ENCODE results near the gene RILPL1.
"Not testable (repeated sequence)": the region's sequence is repeated elsewhere in the genome, so short reads cannot be mapped to it uniquely, and the experiment has no call there.

RILPL1 gene, protein sequence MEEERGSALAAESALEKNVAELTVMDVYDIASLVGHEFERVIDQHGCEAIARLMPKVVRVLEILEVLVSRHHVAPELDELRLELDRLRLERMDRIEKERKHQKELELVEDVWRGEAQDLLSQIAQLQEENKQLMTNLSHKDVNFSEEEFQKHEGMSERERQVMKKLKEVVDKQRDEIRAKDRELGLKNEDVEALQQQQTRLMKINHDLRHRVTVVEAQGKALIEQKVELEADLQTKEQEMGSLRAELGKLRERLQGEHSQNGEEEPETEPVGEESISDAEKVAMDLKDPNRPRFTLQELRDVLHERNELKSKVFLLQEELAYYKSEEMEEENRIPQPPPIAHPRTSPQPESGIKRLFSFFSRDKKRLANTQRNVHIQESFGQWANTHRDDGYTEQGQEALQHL

DNA sequence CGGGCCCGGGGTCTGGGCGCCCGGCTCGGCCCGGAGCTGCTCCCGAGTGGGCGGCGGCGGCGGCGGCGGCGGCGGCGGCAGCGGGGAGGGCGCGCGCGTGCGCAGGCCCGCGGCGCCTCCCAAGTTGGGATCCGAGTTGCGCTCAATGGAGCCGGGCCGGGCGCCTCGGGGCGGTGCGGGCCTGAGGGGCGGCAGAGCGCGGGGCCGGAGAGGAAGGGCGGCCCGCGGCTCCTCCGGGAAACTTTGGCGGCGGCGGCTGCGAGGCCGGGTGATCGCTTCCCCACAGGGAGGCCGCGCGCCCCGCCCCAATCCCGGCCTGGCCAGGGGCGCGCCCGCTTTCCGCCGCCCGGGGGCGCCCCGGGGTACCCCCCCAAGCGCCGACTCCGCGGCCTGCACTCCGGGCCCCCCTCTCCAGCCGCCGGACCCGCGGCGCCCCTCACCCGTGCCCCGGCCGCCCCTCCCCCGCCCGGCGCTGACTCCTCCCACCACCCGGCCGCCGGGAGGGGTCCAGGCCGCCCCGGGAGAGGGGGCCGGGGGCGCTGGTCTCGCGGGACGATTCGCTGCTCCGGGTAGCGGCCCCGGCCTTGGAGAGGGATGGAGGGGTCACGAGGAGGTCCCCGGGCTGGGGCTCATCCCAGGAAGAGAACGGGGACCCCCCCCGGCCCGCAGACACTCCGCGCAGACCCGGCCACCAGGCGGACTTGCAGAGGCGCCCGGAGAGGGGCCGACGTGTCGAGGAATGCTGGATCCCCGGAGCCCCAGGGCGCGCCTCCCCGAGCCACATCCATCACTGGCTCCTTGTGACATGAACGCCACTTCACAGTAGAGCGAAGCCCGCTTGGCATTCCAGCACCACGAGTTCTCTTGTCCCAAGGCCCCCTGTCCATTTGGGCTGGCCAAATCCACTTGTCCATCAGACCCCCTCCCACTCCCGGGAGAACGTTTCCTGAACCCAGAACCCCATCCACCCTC is at the start of gene RILPL1:
Gene RILPL1, minus strand, starts transcription at position 48 of the 972 bp plus-strand sequence. CDS start 237 bp downstream, outside the sequence.
- TF ChIP-seq, protein P1, sequence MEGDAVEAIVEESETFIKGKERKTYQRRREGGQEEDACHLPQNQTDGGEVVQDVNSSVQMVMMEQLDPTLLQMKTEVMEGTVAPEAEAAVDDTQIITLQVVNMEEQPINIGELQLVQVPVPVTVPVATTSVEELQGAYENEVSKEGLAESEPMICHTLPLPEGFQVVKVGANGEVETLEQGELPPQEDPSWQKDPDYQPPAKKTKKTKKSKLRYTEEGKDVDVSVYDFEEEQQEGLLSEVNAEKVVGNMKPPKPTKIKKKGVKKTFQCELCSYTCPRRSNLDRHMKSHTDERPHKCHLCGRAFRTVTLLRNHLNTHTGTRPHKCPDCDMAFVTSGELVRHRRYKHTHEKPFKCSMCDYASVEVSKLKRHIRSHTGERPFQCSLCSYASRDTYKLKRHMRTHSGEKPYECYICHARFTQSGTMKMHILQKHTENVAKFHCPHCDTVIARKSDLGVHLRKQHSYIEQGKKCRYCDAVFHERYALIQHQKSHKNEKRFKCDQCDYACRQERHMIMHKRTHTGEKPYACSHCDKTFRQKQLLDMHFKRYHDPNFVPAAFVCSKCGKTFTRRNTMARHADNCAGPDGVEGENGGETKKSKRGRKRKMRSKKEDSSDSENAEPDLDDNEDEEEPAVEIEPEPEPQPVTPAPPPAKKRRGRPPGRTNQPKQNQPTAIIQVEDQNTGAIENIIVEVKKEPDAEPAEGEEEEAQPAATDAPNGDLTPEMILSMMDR (IDR thresholded peaks at IDR 0.05; ENCODE audit: low read length, missing control alignments) = peak; percentile 21
- H3K4me3 ChIP-seq (replicated peaks; ENCODE audit: low read depth, low read length) = peak within 1 kb of the TSS; percentile 73
- peak; percentile 29 for DNase-seq (ENCODE audit: low read depth)

DNA sequence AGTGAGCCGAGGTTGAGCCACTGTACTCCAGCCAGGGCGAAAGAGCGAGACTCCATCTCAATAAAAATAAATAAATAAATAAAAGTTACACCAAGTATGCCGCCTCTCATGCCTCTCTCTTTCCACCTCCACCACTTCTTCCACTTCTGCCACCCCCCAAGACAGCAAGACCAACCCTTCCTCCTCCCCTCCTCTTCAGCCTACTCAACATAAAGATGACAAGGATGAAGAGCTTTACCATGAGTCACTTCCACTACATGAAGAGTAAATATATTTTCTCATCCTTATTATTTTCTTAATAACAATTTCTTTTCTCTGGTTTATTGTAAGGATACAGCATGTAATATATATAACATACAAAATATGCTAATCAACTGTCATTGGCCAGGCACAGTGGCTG is 47.3 kb upstream of the RILPL1 start:
- H3K4me3 ChIP-seq (replicated peaks; ENCODE audit: low read depth, low read length) = no peak overlapping the region
- DNase-seq (ENCODE audit: low read depth) = no peak
- TF ChIP-seq, protein P1 (IDR thresholded peaks at IDR 0.05; ENCODE audit: low read length, missing control alignments) = no peak

DNA sequence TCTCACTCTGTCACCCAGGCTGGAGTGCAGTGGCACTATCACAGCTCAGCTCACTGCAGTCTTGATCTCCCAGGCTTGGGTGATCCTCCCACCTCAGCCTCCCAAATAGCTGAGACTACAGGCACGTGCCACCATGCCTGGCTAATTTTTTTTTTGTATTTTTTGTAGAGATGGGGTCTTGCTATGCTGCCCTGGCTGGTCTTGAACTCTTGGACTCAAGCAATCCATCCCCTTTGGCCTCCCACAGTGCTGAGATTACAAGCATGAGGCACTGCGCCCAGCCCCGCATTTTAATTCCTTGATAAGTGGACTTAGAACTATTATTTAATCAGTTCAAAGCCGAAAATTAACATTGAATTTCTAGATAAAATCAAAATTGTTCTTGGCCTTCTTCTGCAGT is 45.3 kb upstream of the RILPL1 start:
- DNase-seq (ENCODE audit: low read depth); H3K4me3 ChIP-seq (replicated peaks; ENCODE audit: low read depth, low read length): not testable (repeated sequence)

DNA sequence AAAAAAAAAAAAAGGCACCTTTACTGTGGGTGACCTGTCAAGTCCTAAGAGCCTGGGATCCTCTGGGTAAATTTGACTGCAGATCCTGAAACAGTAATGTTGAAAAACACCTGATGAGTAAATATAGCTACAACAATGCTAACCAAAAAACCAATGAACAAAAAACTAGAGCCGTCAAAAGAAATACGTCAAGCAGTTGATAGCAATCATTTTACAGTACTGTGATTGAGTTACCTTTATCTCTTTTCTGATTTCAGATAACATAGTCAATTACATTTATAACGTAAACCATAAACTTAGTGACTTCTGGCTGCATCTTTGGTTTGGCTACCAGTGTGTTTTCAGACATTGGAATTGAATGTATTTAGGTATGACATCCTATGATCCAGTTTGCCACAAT is 44.7 kb upstream of the RILPL1 start:
- H3K4me3 ChIP-seq (replicated peaks; ENCODE audit: low read depth, low read length) = no peak overlapping the region
- TF ChIP-seq, protein P1 (IDR thresholded peaks at IDR 0.05; ENCODE audit: low read length, missing control alignments) = no peak
- DNase-seq (ENCODE audit: low read depth) = no peak

DNA sequence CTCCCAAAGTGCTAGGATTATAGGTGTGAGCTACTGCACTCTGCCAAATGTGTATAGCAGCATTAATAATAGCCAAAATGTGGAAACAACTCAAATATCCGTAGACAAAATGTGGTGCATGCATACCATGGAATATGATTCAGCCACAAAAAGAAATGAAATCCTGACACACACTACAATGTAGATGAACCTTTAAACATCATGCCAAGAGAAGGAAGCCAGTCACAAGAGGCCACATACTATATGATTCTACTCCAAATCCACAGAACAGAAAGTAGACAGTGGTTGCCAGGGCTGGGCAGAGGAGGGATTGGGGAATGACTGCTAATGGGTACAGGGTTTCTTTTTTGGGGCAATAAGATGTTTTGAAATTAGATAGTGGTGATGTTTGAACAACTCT is 43.1 kb upstream of the RILPL1 start:
- no peak overlapping the region for H3K4me3 ChIP-seq (replicated peaks; ENCODE audit: low read depth, low read length)
- TF ChIP-seq, protein P1 (IDR thresholded peaks at IDR 0.05; ENCODE audit: low read length, missing control alignments) = no peak
- DNase-seq (ENCODE audit: low read depth) = no peak

DNA sequence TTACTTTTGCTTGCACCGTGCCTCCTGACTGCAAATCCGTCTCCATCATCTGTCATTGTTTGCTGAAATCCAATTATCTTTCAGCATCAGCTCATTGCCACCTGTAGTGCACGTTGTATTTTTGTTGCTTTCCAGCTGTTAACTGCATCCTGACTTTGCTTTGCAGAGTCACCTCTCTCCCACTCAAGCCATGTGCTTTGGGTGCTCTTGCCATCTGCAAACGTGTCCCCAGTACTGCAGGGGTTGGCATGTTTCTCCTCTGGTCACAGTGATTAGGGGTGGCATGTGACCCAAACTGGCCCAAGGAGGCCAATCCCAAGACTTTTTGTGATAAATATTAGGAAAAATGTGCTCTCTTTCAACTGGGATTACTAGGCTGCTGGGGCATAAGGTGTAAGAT is 40.4 kb upstream of the RILPL1 start:
- TF ChIP-seq, protein P1 (IDR thresholded peaks at IDR 0.05; ENCODE audit: low read length, missing control alignments) = no peak
- H3K4me3 ChIP-seq (replicated peaks; ENCODE audit: low read depth, low read length) = no peak overlapping the region
- DNase-seq (ENCODE audit: low read depth) = no peak

DNA sequence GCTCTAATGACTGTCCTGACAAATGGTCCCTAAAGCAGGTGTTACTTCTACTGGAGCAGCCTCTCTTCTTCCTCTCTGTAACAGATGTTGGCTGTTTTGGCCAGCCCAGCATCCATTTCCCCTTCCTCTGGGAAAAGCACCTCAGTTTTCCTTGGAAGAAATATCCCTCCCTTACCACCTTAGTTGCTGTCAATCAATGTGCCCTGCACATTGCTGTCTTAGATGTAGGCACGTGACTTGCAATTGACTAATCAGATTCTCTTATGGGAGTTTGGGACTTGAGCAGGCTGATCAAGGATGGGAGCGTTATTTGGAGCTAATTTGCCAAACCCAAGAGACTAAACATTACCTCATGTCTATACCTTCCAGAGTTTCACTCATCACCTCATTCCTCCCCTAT is 38.9 kb upstream of the RILPL1 start:
- TF ChIP-seq, protein P1 (IDR thresholded peaks at IDR 0.05; ENCODE audit: low read length, missing control alignments) = no peak
- no peak for DNase-seq (ENCODE audit: low read depth)
- no peak overlapping the region for H3K4me3 ChIP-seq (replicated peaks; ENCODE audit: low read depth, low read length)
